OCI-LY3 (cell line): ENCODE results near the gene DCLK1.

Experiments
- CTCF ChIP-seq: fragments of 200-600, 300-600 bp; sonication (generic); IDR thresholded peaks from 2 replicates; pipeline ENCODE4 v1.5.1; 2014; ENCODE audit warnings: antibody characterized with exemption, low read length, low read depth
- EZH2phosphoT487 ChIP-seq: fragments of 200-600 bp; shearing (Covaris generic); IDR thresholded peaks from 2 replicates; pipeline ENCODE4 v1.6.1; 2018; ENCODE audit warnings: antibody characterized with exemption, mixed run types, low read depth

DNA sequence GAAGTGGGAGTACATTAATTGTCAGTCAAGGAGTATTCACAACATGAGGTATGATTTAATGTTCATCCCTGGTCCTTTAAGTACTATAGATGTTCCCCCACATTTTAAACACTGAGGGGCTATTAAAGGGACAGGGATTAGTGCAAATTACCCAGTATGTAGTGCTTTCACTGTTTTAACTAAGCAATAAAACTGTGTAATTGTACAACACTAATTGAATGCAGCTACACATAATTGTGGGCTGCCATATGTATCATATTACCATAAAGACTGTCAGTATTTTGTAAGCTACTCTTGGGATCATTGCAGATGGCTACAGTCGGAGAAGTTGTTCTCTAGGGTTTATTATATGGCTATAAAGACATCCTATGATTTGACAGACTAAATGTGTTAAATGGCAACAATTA is 316.6 kb downstream of the DCLK1 start:
- TF ChIP-seq CTCF (no peak), EZH2phosphoT487 (no peak)
